ENCODE data around the gene USH2A.
A peak's percentile ranks its signal among the peaks of the same experiment; 100 is the strongest.

Gene USH2A

DNA sequence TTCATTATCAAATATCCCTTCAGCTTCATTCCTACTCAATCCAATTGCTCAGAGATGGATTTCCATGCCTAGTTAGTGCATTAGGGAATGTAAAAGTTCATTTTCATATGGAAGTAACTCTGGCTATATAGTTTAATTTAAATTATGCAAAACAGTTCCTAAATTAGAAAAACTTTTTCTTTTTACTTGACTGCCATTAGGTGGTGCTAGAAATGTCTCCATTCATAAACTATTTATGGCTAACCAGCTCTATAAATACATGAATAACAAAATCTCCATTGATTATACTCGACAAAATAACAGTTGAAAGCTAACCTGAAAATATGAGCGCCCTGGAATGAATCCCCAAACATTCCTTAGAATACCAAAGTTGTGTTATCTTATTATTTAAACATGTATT, 311.4 kb downstream of the USH2A start:
- peak; percentile 12 to 18 for DNase-seq

- no peak for DNase-seq
Measured at GRCh38 chr1:216095400-216095799, 327.8 kb downstream of the USH2A start.

GRCh38 chr1:216090556-216090955, 332.7 kb downstream of the USH2A start:
- no peak for DNase-seq

DNA sequence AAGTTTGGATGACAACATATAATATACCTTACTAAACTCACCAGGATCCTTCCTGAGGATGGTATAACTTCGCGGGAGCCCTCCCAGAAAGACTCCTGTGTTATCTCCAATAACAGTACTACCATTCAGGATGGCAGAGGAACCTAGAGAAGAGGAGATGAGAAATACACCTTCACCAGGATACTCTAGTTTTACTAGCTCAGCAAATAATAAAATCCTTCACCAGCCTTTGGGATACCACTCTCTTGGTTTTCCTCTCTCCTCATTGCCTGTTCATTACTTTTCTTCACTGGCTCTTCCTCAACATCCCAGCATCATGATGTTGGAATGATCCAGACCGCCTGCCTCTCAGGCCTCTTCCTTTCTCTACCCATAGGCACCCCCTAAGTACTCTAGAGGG, 336.6 kb downstream of the USH2A start:
- DNase-seq: no peak

DNA sequence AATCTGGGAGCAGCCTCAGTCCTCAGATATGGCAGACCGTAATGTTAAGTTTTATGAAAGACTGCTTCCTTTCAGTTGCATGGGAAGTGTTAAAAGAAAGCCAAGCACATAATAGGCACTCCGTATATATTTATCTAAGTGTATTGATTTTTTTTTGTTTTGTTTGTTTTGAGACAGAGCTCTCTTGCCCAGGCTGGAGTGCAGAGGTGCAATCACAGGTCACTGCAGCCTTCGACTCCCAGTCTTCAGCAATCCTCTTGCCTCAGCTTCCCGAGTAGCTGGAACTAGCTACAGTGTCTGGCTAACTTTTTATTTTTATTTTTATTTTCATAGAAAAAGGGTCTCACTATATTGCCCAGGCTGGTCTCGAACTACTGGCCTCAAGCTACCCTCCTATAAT, 341.8 kb downstream of the USH2A start:
- no peak for DNase-seq

- DNase-seq: no peak
Measured at GRCh38 chr1:216076751-216077150, 346.5 kb downstream of the USH2A start.

DNA sequence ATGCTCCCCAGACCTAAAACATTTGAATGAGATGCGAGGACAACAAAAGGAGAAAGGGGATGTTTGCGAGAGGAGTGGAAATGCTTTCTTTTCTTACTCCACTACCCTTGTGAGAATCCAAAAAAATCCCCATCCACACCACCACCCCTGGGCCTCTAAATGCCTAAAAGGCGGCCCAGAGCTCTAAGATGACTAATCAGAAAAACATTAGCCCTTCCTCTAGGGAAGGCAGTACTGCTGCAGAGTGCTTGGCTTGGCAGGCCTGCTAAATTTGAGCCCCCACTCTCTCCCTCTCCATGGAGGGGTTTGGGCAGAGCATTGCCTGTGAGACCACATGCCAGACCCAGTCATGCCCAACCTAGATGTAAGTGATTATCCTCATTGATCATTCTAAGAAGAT, 347.9 kb downstream of the USH2A start:
- DNase-seq: no peak

DNA sequence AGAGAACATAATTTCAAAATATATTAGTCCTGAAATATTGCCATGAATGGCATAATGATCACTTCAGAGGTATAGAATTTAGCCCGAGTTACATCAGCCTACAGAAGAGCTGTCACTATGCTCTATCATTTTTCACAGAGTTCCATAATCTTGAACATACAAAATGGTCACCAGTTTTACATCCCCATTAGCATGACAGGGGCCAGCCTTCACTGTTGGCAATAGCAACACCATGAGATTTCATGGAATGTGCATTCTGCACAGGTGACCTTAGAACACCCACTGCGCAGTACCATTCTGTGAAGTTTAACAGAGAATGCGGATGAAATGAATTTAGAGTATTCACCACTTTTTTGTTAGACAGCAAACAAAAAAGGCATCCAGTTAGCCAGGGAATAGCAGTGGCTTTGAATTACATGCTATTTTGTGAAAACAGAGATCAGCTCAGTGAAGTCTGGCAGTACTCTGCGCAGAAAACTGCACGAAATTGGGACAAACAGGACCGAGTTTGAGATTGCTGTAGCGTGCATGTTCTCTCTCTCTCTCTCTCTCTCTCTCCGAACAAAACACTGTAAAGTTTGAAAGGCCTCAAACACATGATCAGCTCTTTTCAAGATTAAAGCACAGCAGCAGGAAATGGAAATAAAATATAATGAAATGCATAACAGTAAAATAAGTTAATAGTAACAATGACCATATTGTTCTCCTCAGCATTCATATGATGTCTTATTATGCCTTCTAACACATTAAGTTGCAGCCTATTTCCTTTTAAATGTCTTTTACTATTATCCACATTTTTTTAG, 349.3 kb downstream of the USH2A start:
- DNase-seq: no peak

DNA sequence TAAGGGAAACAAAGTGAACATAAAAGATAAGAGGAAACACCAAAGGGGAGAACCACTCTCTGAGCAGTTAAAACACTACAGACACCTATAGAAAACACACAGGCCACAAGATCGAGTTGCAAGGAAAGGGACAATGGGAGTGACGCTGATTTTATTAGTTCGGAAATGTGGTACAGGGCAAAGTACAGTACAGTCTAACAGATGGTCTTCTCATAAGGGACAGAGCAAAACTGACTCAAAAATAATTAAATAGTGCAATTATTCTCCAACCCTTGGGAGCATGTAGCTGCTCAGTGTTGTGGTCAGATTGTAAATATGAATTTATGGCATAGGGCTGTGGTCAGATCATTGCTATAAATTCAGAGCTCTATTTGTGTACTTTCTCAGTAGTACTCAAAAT, 352.0 kb downstream of the USH2A start:
- DNase-seq: no peak

DNA sequence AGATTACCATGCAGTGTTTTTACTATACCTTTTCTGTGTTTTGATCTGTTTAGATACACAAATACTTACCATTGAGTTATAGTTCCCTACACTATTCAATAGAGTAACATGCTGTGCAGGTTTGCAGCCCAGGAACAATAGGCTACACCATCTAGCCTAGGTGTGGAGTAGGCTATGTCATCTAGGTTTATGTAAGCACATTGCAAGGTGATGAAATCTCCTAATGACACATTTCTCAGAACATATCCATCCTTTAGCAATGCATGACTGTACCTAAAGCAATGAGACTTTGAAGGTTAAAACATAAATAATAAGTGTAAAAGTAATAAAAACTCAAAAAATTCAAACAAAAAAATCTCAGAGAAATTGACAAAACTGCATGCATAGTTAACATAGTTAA, 358.6 kb downstream of the USH2A start:
- DNase-seq: no peak

DNA sequence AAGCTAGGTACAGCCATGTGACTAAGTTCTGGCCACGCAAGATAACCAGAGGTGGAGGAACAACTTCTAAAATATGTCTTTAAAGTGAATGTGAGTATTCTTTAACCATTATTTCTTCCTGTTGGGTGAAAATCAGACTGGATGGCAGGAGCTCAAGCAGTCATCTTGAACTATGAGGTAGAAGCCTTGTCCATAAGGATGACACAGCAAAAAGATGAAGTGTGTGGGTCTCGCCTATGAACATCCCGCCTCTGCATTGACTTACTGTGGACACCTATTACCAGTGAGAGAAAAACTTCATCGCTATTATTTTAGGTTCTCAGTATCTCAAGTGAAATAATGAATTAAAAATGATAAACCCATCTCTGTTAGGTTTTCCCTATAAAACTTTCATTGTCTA, 365.3 kb downstream of the USH2A start:
- DNase-seq: no peak

DNA sequence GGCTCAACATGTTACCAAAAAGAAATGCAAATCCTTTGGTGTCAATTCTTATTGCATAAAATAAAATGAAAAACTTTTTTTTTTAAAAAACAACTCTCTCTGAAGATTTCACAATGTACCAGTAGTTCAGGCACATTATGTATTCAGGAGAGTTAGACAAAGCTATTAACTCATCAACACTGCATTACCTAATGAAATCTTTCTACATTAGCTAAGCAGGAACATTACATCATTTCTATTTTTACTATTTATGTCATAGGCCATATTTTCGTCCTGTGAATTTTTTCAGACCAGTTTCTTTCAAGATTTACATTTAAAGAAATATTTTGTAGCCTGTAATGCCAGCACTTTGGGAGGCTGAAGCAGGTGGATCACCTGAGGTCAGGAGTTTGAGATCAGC, 366.2 kb downstream of the USH2A start:
- no peak for DNase-seq

DNA sequence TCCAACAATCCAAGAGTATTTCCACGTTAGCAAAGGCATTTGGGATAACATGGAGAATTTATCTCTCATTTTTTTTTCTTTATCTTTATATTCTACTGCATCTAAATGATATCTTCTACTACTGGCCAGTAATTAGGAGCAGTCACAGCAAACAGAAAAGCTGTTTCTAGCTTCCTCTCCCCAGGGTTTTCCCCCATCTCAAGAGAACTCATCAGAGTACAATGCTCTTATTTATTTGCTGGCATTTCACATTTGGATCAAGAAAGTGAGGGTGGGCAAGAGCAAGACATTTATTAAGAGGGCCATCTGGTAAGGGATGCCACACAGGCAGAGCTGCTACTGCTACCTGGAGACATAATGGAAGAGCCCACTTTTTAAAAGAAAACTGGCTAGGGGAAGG, 368.2 kb downstream of the USH2A start:
- DNase-seq: no peak

- DNase-seq: no peak
Measured at GRCh38 chr1:216054600-216054999, 368.6 kb downstream of the USH2A start.

GRCh38 chr1:216051071-216051470, 372.2 kb downstream of the USH2A start:
- no peak for DNase-seq

DNA sequence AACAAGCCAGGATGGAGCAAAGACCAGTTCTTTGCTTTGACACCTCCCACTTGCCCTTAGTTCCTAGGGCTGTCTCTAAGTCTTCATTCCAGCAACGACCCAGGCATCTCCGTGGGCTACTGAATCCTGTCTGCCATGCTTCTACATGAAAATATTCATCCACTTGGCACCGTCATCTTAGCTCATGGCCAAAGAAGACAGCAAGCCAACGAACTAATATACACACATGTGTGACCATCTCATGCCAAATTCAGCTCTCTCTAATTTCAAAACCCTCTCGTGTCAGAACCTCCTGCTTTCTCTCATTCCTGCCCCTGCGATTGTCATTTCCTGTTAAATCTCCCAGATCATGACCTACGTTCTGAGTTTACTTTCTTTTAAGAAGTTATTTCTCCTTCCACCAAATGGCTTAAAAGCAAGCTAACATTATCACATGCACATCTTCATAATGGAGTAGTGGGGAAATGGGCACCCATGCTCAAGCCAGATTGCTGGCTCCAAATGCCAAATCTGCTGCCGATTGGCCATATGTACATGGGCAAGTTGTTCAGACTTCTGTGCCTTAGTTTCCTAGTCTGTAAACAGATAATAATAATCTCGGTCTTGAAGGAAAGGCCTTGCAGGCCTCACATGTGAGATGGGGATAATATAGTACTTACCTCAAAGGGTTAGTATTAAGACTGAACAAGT, 373.4 kb downstream of the USH2A start:
- DNase-seq: no peak

DNA sequence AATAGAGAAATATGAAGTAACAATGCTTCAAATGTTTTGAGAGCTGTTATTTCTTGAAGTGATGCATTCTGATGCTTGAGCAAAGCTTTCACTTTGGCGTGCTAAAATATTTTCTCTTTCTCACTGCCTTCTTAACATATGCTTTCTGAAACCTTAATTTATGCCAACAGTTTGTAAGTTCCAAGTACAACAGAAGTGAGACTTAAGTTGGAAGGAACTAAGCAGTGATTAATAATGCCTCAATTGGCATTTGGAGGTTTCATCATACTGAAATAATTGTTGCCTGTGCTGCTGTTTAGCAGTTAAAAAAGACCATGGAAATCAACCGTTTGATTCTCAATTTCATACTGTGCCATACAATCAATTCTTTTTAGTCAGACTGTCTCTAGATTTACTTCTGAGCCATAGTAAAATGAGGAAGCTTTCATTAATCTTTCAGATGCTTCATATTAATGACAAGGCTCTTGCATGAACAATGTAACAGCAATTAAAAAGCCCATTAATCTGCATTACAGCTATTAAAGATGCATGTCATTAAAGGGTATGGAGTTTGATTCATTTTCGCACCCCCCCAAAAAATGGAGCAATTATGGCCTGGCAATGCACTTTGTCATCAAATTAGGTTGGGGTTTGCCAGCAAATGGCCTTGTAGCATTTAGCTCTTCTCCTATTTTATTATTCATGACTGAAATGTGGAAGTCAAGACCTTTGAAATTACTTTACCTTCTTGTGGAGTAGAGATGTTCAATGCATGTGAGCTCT, 375.3 kb downstream of the USH2A start:
- no peak for DNase-seq

DNA sequence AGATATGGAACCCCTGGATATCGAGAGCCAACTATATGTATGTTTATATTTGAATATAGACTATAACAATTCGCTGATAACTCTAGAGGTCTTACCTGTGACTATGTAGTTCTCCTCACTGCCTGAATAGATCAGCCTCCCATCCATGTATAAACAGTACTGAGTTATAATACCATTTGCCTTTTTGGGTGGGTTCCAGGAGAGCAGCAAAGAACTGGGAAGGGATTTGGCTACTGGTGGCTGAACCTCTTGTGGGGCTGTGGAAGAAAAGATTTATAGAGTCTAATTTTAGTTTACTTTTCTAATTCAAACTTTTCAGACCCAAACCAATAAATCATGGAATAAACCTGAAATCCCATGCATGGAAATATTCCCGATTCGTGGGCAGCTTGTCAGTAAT, 376.9 kb downstream of the USH2A start:
- DNase-seq: no peak

DNA sequence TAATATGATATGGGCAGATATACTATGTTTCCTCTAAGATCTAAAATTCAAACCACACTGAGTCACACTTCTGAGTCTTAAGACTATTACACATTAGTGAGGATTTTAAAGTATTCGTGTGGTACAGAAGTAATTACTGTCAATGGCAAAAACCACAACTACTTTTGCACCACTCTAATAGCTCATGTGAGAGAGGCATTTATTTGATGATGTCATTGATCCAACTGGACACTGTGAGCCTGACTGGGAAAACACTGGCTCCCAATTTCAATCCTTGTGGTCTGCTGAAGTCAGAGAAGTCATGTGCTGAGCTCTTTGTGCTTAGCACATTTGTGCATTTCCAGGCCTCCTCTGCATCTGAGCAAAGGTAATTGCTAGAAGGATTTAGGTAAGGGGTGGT, 377.8 kb downstream of the USH2A start:
- DNase-seq: no peak

- no peak for DNase-seq
Measured at GRCh38 chr1:216044538-216044937, 378.7 kb downstream of the USH2A start.

- DNase-seq: no peak
Measured at GRCh38 chr1:216034506-216034905, 388.7 kb downstream of the USH2A start.

- no peak for DNase-seq
Measured at GRCh38 chr1:216032961-216033614, 390.2 kb downstream of the USH2A start.

DNA sequence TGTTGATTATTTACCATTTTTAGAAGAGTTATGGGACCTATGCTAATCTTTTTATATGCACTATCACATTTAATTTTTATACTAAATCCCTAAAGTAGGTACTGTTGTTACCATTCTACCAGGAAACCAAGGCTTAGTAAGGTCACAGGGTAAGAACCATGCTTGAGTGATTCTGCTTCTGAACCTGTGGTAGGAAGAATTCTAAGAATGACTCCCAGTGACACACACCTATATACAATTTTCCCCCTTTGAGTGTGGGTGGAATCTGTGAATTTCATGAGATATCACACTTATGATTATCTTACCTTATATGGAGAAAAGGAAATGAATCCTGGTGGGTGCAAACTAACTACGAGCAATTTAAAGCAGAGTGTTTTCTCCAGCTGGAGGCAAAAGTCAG, 391.0 kb downstream of the USH2A start:
- DNase-seq: no peak
